ENCODE measurements around the gene DNM2.

DNM2 gene

DNA sequence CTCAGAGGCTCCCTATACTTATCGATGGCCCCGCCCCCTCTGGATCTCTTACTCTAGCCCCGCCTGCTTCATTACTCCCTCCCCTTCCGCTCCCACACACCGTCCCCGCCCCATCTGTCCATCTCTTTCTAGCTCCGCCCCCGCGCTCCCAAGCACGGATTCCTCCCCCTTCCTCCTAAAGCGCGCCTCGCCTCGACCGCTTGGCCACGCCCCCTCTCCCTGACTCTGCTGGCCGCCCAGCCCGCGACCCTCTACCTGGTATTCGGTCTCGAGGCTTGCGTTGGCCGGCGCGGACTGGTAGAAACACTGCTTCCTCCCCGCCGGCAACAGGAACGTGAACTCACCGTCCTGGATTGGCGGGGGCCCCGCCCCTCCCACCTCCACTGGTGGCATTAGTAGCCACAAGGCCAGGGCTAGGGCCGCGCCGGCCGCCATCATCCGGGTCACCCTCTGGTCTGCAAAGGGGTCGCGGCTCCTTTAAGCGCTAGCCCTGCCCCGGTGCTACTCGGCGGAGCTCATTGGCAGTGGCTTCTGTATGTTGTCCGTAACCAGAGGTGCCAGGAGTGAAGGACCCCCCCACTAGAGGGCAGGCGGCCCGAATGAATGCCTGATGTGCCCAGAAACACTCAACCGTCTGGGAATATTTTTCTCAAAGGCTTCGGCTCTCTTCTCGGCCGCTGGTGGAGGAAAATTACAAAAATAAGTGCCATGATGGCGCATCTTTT, 118.0 kb downstream of the DNM2 start, which contains the start of gene TMED1 (continued):
- TF ChIP-seq EGR2 (tag by site-specific recombination; IDR thresholded peaks at IDR 0.05; ENCODE audit: low read depth), result peak; percentile 90
- TF ChIP-seq ZBTB44 (tag by site-specific recombination; IDR thresholded peaks at IDR 0.05), result 0 out of 2 replicates have a peak, but pooled peaks have one; percentile 55
- TF ChIP-seq INSM2 (tag by site-specific recombination; IDR thresholded peaks at IDR 0.05), result peak; percentile 98
- peak; percentile 90 for TF ChIP-seq PATZ1 (tag by site-specific recombination; IDR thresholded peaks at IDR 0.05)
- TF ChIP-seq REST (tag by site-specific recombination; IDR thresholded peaks at IDR 0.05), result peak; percentile 48
- TF ChIP-seq BCL11B (tag by site-specific recombination; IDR thresholded peaks at IDR 0.05; ENCODE audit: low read depth), result 0 out of 2 replicates have a peak, but pooled peaks have one; percentile 16
- TF ChIP-seq ZXDB (tag by site-specific recombination; IDR thresholded peaks at IDR 0.05), result peak; percentile 96
- TF ChIP-seq KLF9 (tag by site-specific recombination; IDR thresholded peaks at IDR 0.05; ENCODE audit: low read depth), result peak; percentile 99
- no peak for TF ChIP-seq ZNF560 (tag by site-specific recombination; IDR thresholded peaks at IDR 0.05; ENCODE audit: borderline replicate concordance)
- TF ChIP-seq KLF16 (tag by site-specific recombination; IDR thresholded peaks at IDR 0.05), result peak; percentile 81
- no peak for TF ChIP-seq AEBP2 (tag by site-specific recombination; IDR thresholded peaks at IDR 0.05; ENCODE audit: borderline replicate concordance)
- peak; percentile 84 for TF ChIP-seq ZNF366 (tag by site-specific recombination; conservative IDR thresholded peaks at IDR 0.05)
- no peak for TF ChIP-seq REPIN1 (tag by site-specific recombination; IDR thresholded peaks at IDR 0.05; ENCODE audit: low read depth)
- no peak for TF ChIP-seq ZNF645 (tag by site-specific recombination; IDR thresholded peaks at IDR 0.05)
- TF ChIP-seq ZNF449 (tag by site-specific recombination; IDR thresholded peaks at IDR 0.05), result 0 out of 2 replicates have a peak, but pooled peaks have one; percentile 12
- peak; percentile 73 for TF ChIP-seq ZFP69B (tag by site-specific recombination; IDR thresholded peaks at IDR 0.05)
- TF ChIP-seq ZNF555 (tag by site-specific recombination; conservative IDR thresholded peaks at IDR 0.05), result no peak
- peak; percentile 88 for TF ChIP-seq ZNF501 (tag by site-specific recombination; IDR thresholded peaks at IDR 0.05)
- TF ChIP-seq ZNF600 (tag by site-specific recombination; IDR thresholded peaks at IDR 0.05), result peak; percentile 81
- TF ChIP-seq, protein P1, sequence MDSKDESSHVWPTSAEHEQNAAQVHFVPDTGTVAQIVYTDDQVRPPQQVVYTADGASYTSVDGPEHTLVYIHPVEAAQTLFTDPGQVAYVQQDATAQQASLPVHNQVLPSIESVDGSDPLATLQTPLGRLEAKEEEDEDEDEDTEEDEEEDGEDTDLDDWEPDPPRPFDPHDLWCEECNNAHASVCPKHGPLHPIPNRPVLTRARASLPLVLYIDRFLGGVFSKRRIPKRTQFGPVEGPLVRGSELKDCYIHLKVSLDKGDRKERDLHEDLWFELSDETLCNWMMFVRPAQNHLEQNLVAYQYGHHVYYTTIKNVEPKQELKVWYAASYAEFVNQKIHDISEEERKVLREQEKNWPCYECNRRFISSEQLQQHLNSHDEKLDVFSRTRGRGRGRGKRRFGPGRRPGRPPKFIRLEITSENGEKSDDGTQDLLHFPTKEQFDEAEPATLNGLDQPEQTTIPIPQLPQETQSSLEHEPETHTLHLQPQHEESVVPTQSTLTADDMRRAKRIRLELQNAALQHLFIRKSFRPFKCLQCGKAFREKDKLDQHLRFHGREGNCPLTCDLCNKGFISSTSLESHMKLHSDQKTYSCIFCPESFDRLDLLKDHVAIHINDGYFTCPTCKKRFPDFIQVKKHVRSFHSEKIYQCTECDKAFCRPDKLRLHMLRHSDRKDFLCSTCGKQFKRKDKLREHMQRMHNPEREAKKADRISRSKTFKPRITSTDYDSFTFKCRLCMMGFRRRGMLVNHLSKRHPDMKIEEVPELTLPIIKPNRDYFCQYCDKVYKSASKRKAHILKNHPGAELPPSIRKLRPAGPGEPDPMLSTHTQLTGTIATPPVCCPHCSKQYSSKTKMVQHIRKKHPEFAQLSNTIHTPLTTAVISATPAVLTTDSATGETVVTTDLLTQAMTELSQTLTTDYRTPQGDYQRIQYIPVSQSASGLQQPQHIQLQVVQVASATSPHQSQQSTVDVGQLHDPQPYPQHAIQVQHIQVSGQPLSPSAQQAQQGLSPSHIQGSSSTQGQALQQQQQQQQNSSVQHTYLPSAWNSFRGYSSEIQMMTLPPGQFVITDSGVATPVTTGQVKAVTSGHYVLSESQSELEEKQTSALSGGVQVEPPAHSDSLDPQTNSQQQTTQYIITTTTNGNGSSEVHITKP (tag by site-specific recombination; IDR thresholded peaks at IDR 0.05), result peak; percentile 21; the same call in 1 of the 2 replicates
- TF ChIP-seq ZBTB7A (tag by site-specific recombination; IDR thresholded peaks at IDR 0.05; ENCODE audit: low read depth), result peak; percentile 59
